Osteoblast (primary cell): ENCODE results near the gene ZNF414. TPM values are rescaled to one million over a fixed set of nuclear protein-coding genes. Genes with fewer than 3 reads are reported as not detected.

Source experiments
- DNase-seq: peaks from one replicate; pipeline ENCODE4 v3.0.0; 2011; ENCODE audit warnings: low spot score, mixed read lengths; ENCODE audit not compliant: insufficient read length; ENCODE audit errors: missing footprints
- H2AFZ ChIP-seq: 2 replicates; pipeline ENCODE4 v1.6.0; 2011; ENCODE audit warnings: mild to moderate bottlenecking, low read length
- H3K27ac ChIP-seq: 2 replicates; pipeline ENCODE4 v1.5.1; 2011; ENCODE audit warnings: mild to moderate bottlenecking, low read depth, low read length, moderate library complexity
- H3K27me3 ChIP-seq: 2 replicates; pipeline ENCODE4 v1.6.0; 2012; ENCODE audit warnings: mild to moderate bottlenecking, control low read depth, inconsistent platforms, low read length, moderate library complexity; ENCODE audit not compliant: insufficient read depth
- H3K36me3 ChIP-seq: 2 replicates; pipeline ENCODE4 v1.5.1; 2011; ENCODE audit warnings: mild to moderate bottlenecking, low read length, control low read depth, moderate library complexity; ENCODE audit not compliant: insufficient read depth
- H3K4me1 ChIP-seq: 2 replicates; pipeline ENCODE4 v1.5.1; 2011; ENCODE audit warnings: mild to moderate bottlenecking, low read length, control low read depth, moderate library complexity; ENCODE audit not compliant: insufficient read depth
- H3K4me2 ChIP-seq: 2 replicates; pipeline ENCODE4 v1.6.0; 2011; ENCODE audit warnings: mild to moderate bottlenecking, low read length; ENCODE audit not compliant: insufficient read depth
- H3K4me3 ChIP-seq: fragments of 200-600 bp; sonication (generic); 3 replicates; pipeline ENCODE4 v1.5.1; 2012; ENCODE audit warnings: mild to moderate bottlenecking, low read length, inconsistent platforms; ENCODE audit not compliant: insufficient read depth
- H3K79me2 ChIP-seq: 2 replicates; pipeline ENCODE4 v1.6.0; 2012; ENCODE audit warnings: mild to moderate bottlenecking, low read length, control low read depth, inconsistent platforms; ENCODE audit not compliant: insufficient read depth
- H3K9me3 ChIP-seq: 2 replicates; pipeline ENCODE4 v1.5.1; 2011; ENCODE audit warnings: low read depth, low read length, control low read depth
- H4K20me1 ChIP-seq: 2 replicates; pipeline ENCODE4 v1.6.0; 2012; ENCODE audit warnings: mild to moderate bottlenecking, low read length, control low read depth; ENCODE audit not compliant: insufficient read depth
- total RNA-seq: library from RNA; depleted of rRNA; stranded (reverse); fragments of >200 nt; gene quantifications from 2 replicates; pipeline ENCODE4 v1.2.3, GENCODE V29; 2012
- TF ChIP-seq, protein P1 (sequence below): IDR thresholded peaks from 2 replicates; pipeline ENCODE4 v1.5.1; 2011; ENCODE audit warnings: mild to moderate bottlenecking, low read depth, low read length, moderate library complexity; ENCODE audit errors: extremely low read depth

ZNF414 gene
- total RNA-seq, 1 donor = 6.9 TPM

DNA sequence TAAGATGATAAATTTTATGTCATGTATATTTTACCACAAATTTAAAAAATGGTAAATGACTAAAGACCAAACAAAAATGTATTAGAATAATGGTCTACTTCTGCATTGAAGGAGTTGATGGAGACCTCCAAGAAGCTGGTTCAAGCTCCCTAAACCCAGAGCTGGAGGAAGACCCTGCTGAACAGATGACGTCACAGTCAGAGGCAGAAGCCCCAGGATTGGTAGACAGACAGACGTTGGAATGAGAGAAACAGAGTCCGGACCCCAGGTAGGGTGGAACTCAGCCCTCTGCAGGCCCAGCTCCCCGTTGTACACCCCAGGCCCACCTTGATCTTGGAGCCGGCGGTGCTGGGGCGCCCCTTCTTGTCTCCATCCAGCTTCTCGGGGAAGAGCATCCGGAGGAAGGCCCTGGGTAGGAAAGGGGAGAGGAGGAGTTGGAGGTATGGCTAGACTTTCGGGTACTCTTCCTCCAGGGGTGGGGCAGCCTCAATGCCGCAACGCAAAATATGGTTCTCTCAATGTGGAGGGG is 25.7 kb upstream of the ZNF414 start:
- no peak overlapping the region for H3K4me2 ChIP-seq
- no peak overlapping the region for H3K4me3 ChIP-seq
- H3K27me3 ChIP-seq = no peaks in the 10 kb centered on the region
- no peak overlapping the region for H2AFZ ChIP-seq
- no peaks in the 10 kb centered on the region for H3K9me3 ChIP-seq
- H3K36me3 ChIP-seq = no peaks in the 10 kb centered on the region
- H3K27ac ChIP-seq = no peak overlapping the region
- TF ChIP-seq, protein P1, sequence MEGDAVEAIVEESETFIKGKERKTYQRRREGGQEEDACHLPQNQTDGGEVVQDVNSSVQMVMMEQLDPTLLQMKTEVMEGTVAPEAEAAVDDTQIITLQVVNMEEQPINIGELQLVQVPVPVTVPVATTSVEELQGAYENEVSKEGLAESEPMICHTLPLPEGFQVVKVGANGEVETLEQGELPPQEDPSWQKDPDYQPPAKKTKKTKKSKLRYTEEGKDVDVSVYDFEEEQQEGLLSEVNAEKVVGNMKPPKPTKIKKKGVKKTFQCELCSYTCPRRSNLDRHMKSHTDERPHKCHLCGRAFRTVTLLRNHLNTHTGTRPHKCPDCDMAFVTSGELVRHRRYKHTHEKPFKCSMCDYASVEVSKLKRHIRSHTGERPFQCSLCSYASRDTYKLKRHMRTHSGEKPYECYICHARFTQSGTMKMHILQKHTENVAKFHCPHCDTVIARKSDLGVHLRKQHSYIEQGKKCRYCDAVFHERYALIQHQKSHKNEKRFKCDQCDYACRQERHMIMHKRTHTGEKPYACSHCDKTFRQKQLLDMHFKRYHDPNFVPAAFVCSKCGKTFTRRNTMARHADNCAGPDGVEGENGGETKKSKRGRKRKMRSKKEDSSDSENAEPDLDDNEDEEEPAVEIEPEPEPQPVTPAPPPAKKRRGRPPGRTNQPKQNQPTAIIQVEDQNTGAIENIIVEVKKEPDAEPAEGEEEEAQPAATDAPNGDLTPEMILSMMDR = no peak
- peak; percentile 27 for DNase-seq
- no peaks in the 10 kb centered on the region for H4K20me1 ChIP-seq
- H3K79me2 ChIP-seq = no peaks in the 10 kb centered on the region
- H3K4me1 ChIP-seq = no peaks in the 10 kb centered on the region

DNA sequence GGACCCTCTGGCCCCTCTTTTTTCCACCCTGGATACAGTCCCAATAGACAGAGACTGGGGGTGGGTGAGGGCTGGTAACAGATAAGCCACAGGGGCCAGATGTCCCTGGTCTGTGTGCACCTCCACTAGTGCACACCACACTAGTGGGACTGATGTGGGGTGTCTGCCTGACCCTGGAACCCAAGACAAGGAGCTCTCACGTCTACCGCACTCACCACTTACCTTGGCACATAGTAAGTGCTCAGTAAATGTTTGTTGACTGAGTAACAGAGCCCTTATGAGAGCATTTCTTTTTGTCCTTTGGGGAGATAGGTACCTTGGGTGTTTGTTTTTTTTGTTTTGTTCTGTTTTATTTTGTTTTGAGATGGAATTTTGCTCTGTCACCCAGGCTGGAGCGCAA is 23.1 kb upstream of the ZNF414 start:
- no peak overlapping the region for H2AFZ ChIP-seq
- no peaks in the 10 kb centered on the region for H3K4me1 ChIP-seq
- no peak overlapping the region for H3K27ac ChIP-seq
- H3K4me2 ChIP-seq = no peak overlapping the region
- no peaks in the 10 kb centered on the region for H3K9me3 ChIP-seq
- no peaks in the 10 kb centered on the region for H3K27me3 ChIP-seq
- H3K36me3 ChIP-seq = no peaks in the 10 kb centered on the region
- DNase-seq = peak; percentile 15
- H3K4me3 ChIP-seq = no peak overlapping the region
- no peaks in the 10 kb centered on the region for H4K20me1 ChIP-seq
- no peaks in the 10 kb centered on the region for H3K79me2 ChIP-seq
- TF ChIP-seq, protein P1 = no peak

DNA sequence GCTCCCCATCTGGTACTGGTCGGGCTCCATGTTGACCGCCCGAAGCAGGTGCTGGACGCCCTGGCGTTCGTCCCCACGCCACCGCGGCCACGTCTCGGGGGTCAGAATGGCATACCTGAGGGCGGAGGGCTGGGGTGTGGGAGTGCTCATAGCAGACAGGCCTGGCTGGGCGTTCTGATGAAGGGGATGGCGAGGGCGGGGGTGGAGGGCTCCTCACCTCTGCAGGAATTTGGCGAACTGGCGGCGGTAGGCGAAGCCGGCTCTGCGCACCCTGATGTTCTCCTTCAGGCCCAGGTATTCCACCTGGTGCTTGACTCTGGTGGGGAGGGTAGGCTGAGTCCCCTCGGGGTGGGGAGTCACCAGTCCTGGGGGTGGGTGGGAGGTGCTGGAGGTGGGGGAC is 22.3 kb upstream of the ZNF414 start:
- no peak for DNase-seq
- no peaks in the 10 kb centered on the region for H3K36me3 ChIP-seq
- TF ChIP-seq, protein P1 = no peak
- no peaks in the 10 kb centered on the region for H3K79me2 ChIP-seq
- no peak overlapping the region for H3K27ac ChIP-seq
- H3K4me3 ChIP-seq = no peak overlapping the region
- no peak overlapping the region for H2AFZ ChIP-seq
- no peak overlapping the region for H3K4me2 ChIP-seq
- no peaks in the 10 kb centered on the region for H3K4me1 ChIP-seq
- H3K27me3 ChIP-seq = no peaks in the 10 kb centered on the region
- H4K20me1 ChIP-seq = no peaks in the 10 kb centered on the region
- H3K9me3 ChIP-seq = no peaks in the 10 kb centered on the region

DNA sequence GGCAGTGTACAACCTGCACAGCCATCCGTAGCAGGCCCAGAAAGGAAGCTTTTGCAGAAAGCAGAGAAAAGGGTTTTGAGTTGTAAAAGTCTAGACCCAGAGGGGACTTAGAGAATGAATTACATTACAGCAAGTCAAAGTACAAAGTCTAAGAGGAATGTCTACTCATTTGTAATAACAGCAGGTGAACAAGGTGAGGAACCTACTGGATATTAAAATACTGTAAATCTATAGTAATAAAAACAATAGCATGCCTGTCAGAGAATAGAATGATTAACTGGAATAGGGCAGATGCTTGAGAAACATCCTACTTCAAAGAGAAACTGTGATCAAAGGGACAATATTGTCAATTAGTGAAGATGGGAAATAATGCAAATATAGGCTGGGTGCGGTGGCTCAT is 18.3 kb upstream of the ZNF414 start:
- H3K79me2 ChIP-seq = no peaks in the 10 kb centered on the region
- H3K4me1 ChIP-seq = no peaks in the 10 kb centered on the region
- H3K27me3 ChIP-seq = no peaks in the 10 kb centered on the region
- peaks cover 19% of the 10 kb centered on the region for H4K20me1 ChIP-seq
- H3K36me3 ChIP-seq = no peaks in the 10 kb centered on the region
- no peak overlapping the region for H3K27ac ChIP-seq
- TF ChIP-seq, protein P1 = no peak
- H3K4me2 ChIP-seq = no peak overlapping the region
- DNase-seq = peak; percentile 15
- no peaks in the 10 kb centered on the region for H3K9me3 ChIP-seq
- H2AFZ ChIP-seq = no peak overlapping the region
- H3K4me3 ChIP-seq = no peak overlapping the region
